ENCODE results near the gene HMGCS1.

The HMGCS1 gene

DNA sequence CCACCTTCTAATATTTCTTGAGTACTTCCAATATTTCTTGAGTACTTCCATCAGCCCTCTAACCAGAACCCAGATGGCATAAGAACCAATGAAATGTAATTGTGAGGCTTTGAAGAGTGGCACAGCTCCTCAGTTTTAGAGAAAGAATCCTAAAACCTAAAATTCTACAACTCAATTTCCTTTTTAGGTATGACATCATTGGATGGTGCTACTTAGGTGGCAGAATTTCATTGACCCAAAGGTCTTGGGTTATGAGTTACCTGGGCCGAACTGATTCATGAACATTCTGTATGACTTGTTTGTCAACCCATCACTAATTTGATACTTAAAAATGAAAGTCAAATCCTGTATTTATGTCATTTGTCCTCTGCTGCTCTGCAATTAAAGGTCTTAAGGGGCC, 13.1 kb downstream of the HMGCS1 start:
- Histone ChIP-seq H3K36me3 (replicated peaks; ENCODE audit: low read depth, low read length) (peaks cover 73% of the 10 kb centered on the region), H3K9me3 (ENCODE audit: insufficient read depth, low read length) (no peaks in the 10 kb centered on the region), H2AFZ (ENCODE audit: low read depth, low read length) (no peak overlapping the region), H3K27me3 (ENCODE audit: low read depth, low read length) (no peaks in the 10 kb centered on the region), H4K20me1 (ENCODE audit: insufficient read depth, low read length) (peaks cover 97% of the 10 kb centered on the region), H3K4me3 (ENCODE audit: low read length) (no peak overlapping the region), H3K4me2 (ENCODE audit: low read length) (no peak overlapping the region), H3K9ac (ENCODE audit: low read length) (no peak overlapping the region), H3K4me1 (ENCODE audit: low read length) (peaks cover 23% of the 10 kb centered on the region), H3K79me2 (ENCODE audit: low read length) (peaks cover 89% of the 10 kb centered on the region), H3K27ac (ENCODE audit: low read length) (no peak overlapping the region)
- TF ChIP-seq, protein P1, sequence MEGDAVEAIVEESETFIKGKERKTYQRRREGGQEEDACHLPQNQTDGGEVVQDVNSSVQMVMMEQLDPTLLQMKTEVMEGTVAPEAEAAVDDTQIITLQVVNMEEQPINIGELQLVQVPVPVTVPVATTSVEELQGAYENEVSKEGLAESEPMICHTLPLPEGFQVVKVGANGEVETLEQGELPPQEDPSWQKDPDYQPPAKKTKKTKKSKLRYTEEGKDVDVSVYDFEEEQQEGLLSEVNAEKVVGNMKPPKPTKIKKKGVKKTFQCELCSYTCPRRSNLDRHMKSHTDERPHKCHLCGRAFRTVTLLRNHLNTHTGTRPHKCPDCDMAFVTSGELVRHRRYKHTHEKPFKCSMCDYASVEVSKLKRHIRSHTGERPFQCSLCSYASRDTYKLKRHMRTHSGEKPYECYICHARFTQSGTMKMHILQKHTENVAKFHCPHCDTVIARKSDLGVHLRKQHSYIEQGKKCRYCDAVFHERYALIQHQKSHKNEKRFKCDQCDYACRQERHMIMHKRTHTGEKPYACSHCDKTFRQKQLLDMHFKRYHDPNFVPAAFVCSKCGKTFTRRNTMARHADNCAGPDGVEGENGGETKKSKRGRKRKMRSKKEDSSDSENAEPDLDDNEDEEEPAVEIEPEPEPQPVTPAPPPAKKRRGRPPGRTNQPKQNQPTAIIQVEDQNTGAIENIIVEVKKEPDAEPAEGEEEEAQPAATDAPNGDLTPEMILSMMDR (IDR thresholded peaks at IDR 0.05; ENCODE audit: low read depth, low read length), result no peak
- TF ChIP-seq EZH2phosphoT487 (IDR thresholded peaks at IDR 0.05; ENCODE audit: low read depth), result no peak

DNA sequence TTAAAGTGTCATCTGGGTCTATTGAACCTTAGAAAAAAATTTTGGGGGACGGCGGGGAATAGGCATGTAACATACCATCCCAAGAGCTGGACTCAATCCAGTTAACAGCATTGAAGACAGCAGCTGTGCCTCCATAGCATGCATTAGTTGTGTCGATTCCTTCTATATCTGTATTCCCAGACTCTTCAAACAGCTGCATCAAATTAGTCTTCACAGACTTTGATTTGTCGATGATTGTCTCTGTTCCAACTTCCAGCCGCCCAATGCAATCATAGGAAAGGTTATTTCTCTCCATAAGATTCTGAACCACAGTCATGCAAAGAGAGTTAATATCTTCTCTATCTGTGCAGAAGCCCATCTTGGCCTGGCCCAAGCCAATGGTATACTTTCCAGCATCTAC, 14.8 kb downstream of the HMGCS1 start:
- 0 out of 2 replicates have a peak, but pooled peaks cover 7% of the 10 kb centered on the region for H3K4me1 ChIP-seq (ENCODE audit: low read length)
- H3K9me3 ChIP-seq (ENCODE audit: insufficient read depth, low read length), result no peaks in the 10 kb centered on the region
- peaks cover 92% of the 10 kb centered on the region for H4K20me1 ChIP-seq (ENCODE audit: insufficient read depth, low read length)
- peaks cover 76% of the 10 kb centered on the region for H3K79me2 ChIP-seq (ENCODE audit: low read length)
- no peaks in the 10 kb centered on the region for H3K27me3 ChIP-seq (ENCODE audit: low read depth, low read length)
- H3K4me3 ChIP-seq (ENCODE audit: low read length), result no peak overlapping the region
- H3K36me3 ChIP-seq (replicated peaks; ENCODE audit: low read depth, low read length), result peaks cover 75% of the 10 kb centered on the region
- no peak overlapping the region for H2AFZ ChIP-seq (ENCODE audit: low read depth, low read length)
- no peak overlapping the region for H3K4me2 ChIP-seq (ENCODE audit: low read length)
- H3K9ac ChIP-seq (ENCODE audit: low read length), result no peak overlapping the region
- TF ChIP-seq, protein P1 (IDR thresholded peaks at IDR 0.05; ENCODE audit: low read depth, low read length), result no peak
- TF ChIP-seq EZH2phosphoT487 (IDR thresholded peaks at IDR 0.05; ENCODE audit: low read depth), result no peak
- no peak overlapping the region for H3K27ac ChIP-seq (ENCODE audit: low read length)

DNA sequence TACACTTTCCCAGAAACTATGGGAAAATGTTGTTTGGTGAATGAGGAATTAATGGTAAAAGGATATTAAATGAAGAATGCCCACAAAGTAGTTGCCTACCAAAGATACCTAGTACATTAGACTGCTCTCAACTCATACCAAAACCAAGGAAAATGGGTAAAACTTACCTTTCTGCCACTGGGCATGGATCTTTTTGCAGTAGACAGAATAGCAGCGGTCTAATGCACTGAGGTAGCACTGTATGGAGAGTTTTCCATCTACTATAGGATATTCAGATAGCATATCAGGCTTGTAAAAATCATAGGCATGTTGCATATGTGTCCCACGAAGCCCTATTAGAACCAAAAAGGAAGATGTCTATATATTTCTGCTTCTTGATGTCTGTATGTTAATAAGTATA, 16.4 kb downstream of the HMGCS1 start:
- Histone ChIP-seq H2AFZ (ENCODE audit: low read depth, low read length) (no peak overlapping the region), H3K36me3 (replicated peaks; ENCODE audit: low read depth, low read length) (peaks cover 72% of the 10 kb centered on the region), H4K20me1 (ENCODE audit: insufficient read depth, low read length) (peaks cover 79% of the 10 kb centered on the region), H3K27ac (ENCODE audit: low read length) (no peak overlapping the region), H3K4me3 (ENCODE audit: low read length) (no peak overlapping the region), H3K9me3 (ENCODE audit: insufficient read depth, low read length) (no peaks in the 10 kb centered on the region), H3K4me1 (ENCODE audit: low read length) (no peaks in the 10 kb centered on the region), H3K9ac (ENCODE audit: low read length) (no peak overlapping the region), H3K79me2 (ENCODE audit: low read length) (peaks cover 63% of the 10 kb centered on the region), H3K4me2 (ENCODE audit: low read length) (no peak overlapping the region), H3K27me3 (ENCODE audit: low read depth, low read length) (no peaks in the 10 kb centered on the region)
- TF ChIP-seq EZH2phosphoT487 (IDR thresholded peaks at IDR 0.05; ENCODE audit: low read depth), result no peak
- TF ChIP-seq, protein P1 (IDR thresholded peaks at IDR 0.05; ENCODE audit: low read depth, low read length), result no peak

DNA sequence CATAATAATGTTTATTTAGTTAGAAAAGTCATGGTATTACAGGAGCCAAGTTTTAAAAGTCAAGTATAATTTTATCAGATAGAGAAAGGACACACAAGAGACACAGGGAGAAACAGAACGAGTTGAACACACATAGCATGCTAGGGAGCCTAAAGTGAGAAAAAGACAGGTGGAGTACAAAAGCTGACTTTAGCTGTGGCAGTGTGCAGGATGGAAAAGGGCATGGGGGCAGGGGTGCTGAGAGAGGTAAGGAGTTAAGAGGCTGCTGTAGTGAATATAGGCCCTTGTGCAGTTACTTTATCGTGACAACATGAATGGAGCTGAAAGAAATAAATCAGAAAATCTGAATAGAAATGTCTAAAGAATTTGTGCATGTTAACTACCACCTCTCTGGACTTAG, 18.0 kb downstream of the HMGCS1 start:
- peaks cover 63% of the 10 kb centered on the region for H4K20me1 ChIP-seq (ENCODE audit: insufficient read depth, low read length)
- no peak overlapping the region for H3K4me2 ChIP-seq (ENCODE audit: low read length)
- peaks cover 77% of the 10 kb centered on the region for H3K36me3 ChIP-seq (replicated peaks; ENCODE audit: low read depth, low read length)
- no peaks in the 10 kb centered on the region for H3K27me3 ChIP-seq (ENCODE audit: low read depth, low read length)
- H3K79me2 ChIP-seq (ENCODE audit: low read length), result peaks cover 46% of the 10 kb centered on the region
- H3K4me1 ChIP-seq (ENCODE audit: low read length), result no peaks in the 10 kb centered on the region
- H3K9ac ChIP-seq (ENCODE audit: low read length), result no peak overlapping the region
- TF ChIP-seq EZH2phosphoT487 (IDR thresholded peaks at IDR 0.05; ENCODE audit: low read depth), result no peak
- TF ChIP-seq, protein P1 (IDR thresholded peaks at IDR 0.05; ENCODE audit: low read depth, low read length), result no peak
- no peak overlapping the region for H3K4me3 ChIP-seq (ENCODE audit: low read length)
- no peak overlapping the region for H3K27ac ChIP-seq (ENCODE audit: low read length)
- no peaks in the 10 kb centered on the region for H3K9me3 ChIP-seq (ENCODE audit: insufficient read depth, low read length)
- no peak overlapping the region for H2AFZ ChIP-seq (ENCODE audit: low read depth, low read length)
